AG10803 (cell line): Measurements from ENCODE around the gene TBC1D9B.

Experiments used
- DNase-seq: peaks from one replicate; pipeline ENCODE4 v3.0.0; 2010; ENCODE audit warnings: low read depth
- H3K4me3 ChIP-seq: 2 replicates; pipeline ENCODE4 v1.5.1; 2011; ENCODE audit warnings: mild to moderate bottlenecking, low read length, control low read depth
- TF ChIP-seq, protein P1 (sequence below): conservative IDR thresholded peaks from 2 replicates; pipeline ENCODE4 v1.5.1; 2011; ENCODE audit warnings: mild to moderate bottlenecking, low read length, control low read depth, inconsistent platforms

The TBC1D9B gene

DNA sequence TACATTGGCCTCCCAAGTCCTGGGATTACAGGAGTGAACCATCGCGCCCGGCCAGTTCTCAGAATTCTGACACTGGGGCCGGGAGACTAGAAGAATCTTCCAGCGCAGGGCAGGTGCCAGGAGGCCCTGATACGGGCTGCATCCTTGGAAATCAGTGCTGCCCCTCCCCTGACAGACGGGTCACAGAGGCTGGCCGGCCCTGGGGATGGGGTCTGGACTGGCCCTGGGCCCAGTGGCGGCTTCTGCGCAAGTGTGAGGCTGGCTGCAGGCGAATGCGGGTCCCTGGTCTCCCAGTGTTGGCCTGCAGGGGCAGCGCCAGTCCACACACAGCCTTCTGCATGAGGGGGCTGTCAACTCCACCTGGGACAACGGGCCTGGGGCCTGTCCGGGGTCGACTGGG lies 831 bp upstream of the TBC1D9B start:
- TF ChIP-seq, protein P1, sequence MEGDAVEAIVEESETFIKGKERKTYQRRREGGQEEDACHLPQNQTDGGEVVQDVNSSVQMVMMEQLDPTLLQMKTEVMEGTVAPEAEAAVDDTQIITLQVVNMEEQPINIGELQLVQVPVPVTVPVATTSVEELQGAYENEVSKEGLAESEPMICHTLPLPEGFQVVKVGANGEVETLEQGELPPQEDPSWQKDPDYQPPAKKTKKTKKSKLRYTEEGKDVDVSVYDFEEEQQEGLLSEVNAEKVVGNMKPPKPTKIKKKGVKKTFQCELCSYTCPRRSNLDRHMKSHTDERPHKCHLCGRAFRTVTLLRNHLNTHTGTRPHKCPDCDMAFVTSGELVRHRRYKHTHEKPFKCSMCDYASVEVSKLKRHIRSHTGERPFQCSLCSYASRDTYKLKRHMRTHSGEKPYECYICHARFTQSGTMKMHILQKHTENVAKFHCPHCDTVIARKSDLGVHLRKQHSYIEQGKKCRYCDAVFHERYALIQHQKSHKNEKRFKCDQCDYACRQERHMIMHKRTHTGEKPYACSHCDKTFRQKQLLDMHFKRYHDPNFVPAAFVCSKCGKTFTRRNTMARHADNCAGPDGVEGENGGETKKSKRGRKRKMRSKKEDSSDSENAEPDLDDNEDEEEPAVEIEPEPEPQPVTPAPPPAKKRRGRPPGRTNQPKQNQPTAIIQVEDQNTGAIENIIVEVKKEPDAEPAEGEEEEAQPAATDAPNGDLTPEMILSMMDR, result no peak
- no peak overlapping the region for H3K4me3 ChIP-seq

DNA sequence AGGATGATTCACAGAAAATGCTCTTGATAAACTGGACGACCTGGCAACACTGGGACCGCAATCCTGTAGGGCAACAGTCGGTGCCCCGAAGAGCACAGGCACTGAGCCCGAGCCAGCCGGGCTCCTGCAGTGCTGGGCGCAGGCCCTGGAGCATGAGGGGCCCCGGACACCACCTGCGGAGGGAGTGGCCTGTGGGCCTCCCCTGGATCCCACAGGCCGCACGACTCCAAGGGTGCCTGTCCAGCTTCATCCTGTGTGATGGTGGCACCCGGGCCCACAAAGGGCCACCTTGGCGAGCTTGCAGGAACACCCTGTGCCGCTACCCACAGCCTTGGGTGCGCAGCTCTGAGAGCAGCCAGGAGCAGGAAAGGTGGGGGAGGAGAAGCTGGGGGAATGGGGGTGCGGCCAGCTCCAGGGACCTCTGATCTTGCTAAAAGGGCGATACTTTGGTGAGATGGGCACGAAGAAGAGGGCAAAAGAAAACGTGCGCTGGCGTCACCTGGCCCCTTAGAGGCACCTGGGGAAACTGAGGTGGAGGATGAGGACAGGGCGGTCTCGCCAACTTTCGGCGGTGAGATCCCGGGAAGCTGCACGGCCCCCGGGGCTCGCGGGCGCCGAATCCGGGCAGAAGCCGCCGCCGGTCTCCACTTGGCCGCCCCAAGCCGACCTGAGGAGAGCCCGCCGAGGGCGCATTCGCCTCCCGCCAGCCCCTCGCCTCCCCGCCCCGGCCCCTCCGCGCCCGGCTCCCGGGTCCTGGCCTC lies 722 bp downstream of the TBC1D9B start:
- TF ChIP-seq, protein P1, result no peak
- H3K4me3 ChIP-seq, result peak overlapping the region; percentile 84
- peak; percentile 13 for DNase-seq

More for the DNA sequence above, 831 bp upstream of the TBC1D9B start:
- no peak for DNase-seq

GRCh38 chr5:179906294-179906794 lies 1.4 kb downstream of the TBC1D9B start:
- DNase-seq, result no peak
- peak overlapping the region; percentile 84 for H3K4me3 ChIP-seq
- TF ChIP-seq, protein P1, result no peak

DNA sequence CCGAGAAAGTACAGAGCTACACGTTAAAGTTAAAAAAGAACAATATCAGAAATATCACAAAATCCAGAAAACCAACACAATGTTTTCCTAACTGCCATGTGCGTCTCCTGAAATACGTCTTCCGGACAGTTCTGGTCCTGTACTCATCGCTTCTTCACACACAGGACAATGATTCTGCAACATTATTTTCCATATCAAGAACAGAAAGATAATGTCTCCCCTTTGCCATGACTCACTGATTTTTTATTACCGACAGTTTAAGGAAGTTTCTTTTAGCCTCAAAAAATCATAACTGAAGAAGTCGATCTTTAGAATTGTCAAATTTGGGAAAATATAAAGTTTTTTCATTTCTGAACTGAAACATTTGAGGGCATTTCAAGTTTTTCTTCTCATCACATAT lies 2.5 kb downstream of the TBC1D9B start:
- DNase-seq, result no peak
- TF ChIP-seq, protein P1, result no peak
- H3K4me3 ChIP-seq, result no peak overlapping the region

- DNase-seq, result no peak
- H3K4me3 ChIP-seq, result no peak overlapping the region
- TF ChIP-seq, protein P1, result no peak
These were observed 3.1 kb downstream of the TBC1D9B start for GRCh38 chr5:179904463-179905160.

DNA sequence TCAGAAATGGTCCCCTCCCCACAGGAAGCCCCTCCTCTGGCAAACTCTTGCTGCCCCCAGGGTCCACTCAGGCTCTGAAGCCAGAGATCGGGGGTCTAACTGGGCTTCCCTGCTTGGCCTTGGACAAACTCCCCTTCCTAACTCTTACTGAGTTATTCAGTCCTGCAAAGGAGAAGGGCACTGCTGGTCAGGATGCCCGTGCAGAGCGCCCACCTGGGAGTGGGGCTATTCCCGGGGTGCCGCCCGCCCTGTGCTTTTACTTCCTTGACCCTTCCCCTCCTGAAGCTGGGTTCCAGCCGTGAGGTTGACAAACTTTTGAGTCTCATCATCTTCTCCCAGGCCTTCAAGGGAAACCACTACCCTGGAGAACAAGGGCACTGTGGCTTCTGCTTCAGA lies 4.9 kb downstream of the TBC1D9B start:
- TF ChIP-seq, protein P1, result no peak
- no peak for DNase-seq
- no peak overlapping the region for H3K4me3 ChIP-seq
